GM23338 (cell line): Measurements from ENCODE around the gene NRN1.
A peak's percentile ranks its signal among the peaks of the same experiment; 100 is the strongest.

ENCODE experiments used
- CTCF ChIP-seq, 2 experiments: fragments of 200-600 bp in 1 of 2; sonication (generic) in 1 of 2; conservative IDR thresholded peaks; 2 replicates each; pipeline versions ENCODE4 v1.5.1 to v1.6.1; 2016 to 2017; ENCODE audit warnings: antibody characterized with exemption in 2 of 2, low read depth in 2 of 2, mild to moderate bottlenecking in 2 of 2, moderate library complexity in 1 of 2
- ETS1 ChIP-seq: IDR thresholded peaks from 2 replicates; pipeline ENCODE4 v1.6.1; 2016; ENCODE audit warnings: antibody characterized with exemption
- EZH2 ChIP-seq: fragments of 200-600 bp; sonication (generic); IDR thresholded peaks from one replicate; pipeline ENCODE4 v1.8.0; 2017; ENCODE audit warnings: antibody characterized with exemption, mild to moderate bottlenecking, low read depth; ENCODE audit not compliant: unreplicated experiment
- EZH2phosphoT487 ChIP-seq: fragments of 200-600 bp; sonication (generic); IDR thresholded peaks from one replicate; pipeline ENCODE4 v1.8.1; 2018; ENCODE audit warnings: antibody characterized with exemption; ENCODE audit not compliant: unreplicated experiment
- JUNB ChIP-seq: IDR thresholded peaks from one replicate; pipeline ENCODE4 v1.6.1; 2016; ENCODE audit warnings: antibody characterized with exemption; ENCODE audit not compliant: unreplicated experiment
- POLR2AphosphoS5 ChIP-seq: IDR thresholded peaks from 2 replicates; pipeline ENCODE4 v1.6.1; 2016; ENCODE audit warnings: antibody characterized with exemption, low read depth
- REST ChIP-seq: IDR thresholded peaks from one replicate; pipeline ENCODE4 v1.6.1; 2018; ENCODE audit warnings: antibody characterized with exemption; ENCODE audit not compliant: unreplicated experiment
- STAT1 ChIP-seq: IDR thresholded peaks from one replicate; pipeline ENCODE4 v1.6.1; 2016; ENCODE audit warnings: antibody characterized with exemption; ENCODE audit not compliant: unreplicated experiment
- ZNF114 ChIP-seq: fragments of 250-450 bp; sonication (Bioruptor Pico); IDR thresholded peaks from 2 replicates; pipeline ENCODE4 v1.5.0; 2020; ENCODE audit warnings: mild to moderate bottlenecking, moderate library complexity
- ZNF331 ChIP-seq: fragments of 250-450 bp; sonication (Bioruptor Pico); IDR thresholded peaks from 2 replicates; pipeline ENCODE4 v1.5.0; 2020; ENCODE audit warnings: low read depth, mild to moderate bottlenecking, moderate library complexity

GRCh38 chr6:5956939-5957338 is 49.8 kb downstream of the NRN1 start:
- TF ChIP-seq EZH2 (no peak), POLR2AphosphoS5 (no peak), CTCF (conservative IDR thresholded peaks at IDR 0.05; ENCODE audit: low read depth in 2 of 2) (peak; percentile 40 to 54), STAT1 (no peak), REST (no peak), EZH2phosphoT487 (no peak), ETS1 (no peak), ZNF114 (CRISPR knock-in tag) (no peak), JUNB (no peak), ZNF331 (no peak)
